ENCODE data around the gene SRBD1. TPM values are rescaled to one million over a fixed set of nuclear protein-coding genes. Genes with fewer than 3 reads are reported as not detected.

SRBD1 gene
- total RNA-seq, 1 donor from 2014 or later: 9.1 TPM

DNA sequence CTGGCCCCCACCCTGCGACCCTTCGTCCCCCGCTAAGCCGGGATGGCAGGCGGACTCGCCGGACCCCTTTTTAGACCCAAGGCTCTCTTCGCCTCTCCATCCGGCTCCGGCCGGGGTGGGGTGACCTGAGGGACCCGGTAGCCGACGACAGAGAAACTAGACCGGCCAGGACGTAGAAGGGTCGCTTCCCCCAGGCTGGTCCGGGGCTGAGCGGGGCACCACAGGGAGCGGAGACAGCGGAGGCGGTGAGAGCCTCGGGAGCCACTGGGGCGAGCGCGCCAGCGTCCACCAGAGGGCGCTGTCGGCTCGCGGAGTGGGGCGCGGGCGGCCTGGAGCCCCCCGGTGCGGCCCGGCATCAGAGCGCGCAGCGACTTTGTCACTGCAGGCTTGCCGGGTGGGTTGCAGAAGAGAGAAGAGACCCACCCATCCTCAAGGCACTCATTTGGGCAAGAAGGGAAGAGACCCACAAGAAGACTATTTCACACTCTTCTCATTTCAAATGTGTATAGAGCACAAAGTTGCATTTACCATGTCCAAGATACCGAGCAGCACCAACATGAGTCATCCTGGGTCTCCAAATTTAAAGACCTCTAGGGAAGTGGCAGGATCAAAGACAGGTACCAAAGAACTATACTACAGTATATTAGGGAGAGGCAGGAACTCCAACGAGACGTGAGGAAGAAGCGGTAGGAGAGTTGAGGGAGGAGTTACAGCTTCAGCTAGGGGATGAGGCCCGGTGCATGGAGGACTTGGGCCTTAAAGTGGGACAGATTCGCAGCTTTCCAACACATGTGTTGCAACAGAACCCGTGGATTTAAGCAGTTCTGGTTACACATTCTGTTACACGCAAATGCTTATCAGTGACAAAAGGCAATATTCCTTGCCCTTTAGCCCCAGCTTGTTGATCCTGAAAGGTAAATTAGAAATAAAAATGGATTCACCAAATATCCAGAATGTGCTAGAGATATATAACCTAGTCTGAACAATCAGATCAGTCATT is 32.8 kb upstream of the SRBD1 start:
- intact Hi-C loops (cut with DNase I): loop anchor here (2.0 kb wide), 1 partner anchor 293 kb away; no protein-coding TSS in a partner anchor
- TF ChIP-seq, protein P1, sequence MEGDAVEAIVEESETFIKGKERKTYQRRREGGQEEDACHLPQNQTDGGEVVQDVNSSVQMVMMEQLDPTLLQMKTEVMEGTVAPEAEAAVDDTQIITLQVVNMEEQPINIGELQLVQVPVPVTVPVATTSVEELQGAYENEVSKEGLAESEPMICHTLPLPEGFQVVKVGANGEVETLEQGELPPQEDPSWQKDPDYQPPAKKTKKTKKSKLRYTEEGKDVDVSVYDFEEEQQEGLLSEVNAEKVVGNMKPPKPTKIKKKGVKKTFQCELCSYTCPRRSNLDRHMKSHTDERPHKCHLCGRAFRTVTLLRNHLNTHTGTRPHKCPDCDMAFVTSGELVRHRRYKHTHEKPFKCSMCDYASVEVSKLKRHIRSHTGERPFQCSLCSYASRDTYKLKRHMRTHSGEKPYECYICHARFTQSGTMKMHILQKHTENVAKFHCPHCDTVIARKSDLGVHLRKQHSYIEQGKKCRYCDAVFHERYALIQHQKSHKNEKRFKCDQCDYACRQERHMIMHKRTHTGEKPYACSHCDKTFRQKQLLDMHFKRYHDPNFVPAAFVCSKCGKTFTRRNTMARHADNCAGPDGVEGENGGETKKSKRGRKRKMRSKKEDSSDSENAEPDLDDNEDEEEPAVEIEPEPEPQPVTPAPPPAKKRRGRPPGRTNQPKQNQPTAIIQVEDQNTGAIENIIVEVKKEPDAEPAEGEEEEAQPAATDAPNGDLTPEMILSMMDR (IDR thresholded peaks at IDR 0.05): peak; percentile 98 to 99 (median 98)
- TF ChIP-seq POLR2A (IDR thresholded peaks at IDR 0.05) (no peak), POLR2AphosphoS5 (IDR thresholded peaks at IDR 0.05; ENCODE audit: insufficient read depth in 1 of 2, low read depth in 1 of 2) (peak in 1 of 2 donors; percentile 13)
- DNase-seq (ENCODE audit: extremely low spot score in 2 of 2): no peak
- Histone ChIP-seq H3K27ac (peak overlapping the region; percentile 55), H3K36me3 (no peaks in the 10 kb centered on the region), H3K4me3 (peak overlapping the region; percentile 43 to 62), H3K9me3 (no peaks in the 10 kb centered on the region), H3K27me3 (no peaks in the 10 kb centered on the region), H3K4me1 (peaks cover 2% of the 10 kb centered on the region)

DNA sequence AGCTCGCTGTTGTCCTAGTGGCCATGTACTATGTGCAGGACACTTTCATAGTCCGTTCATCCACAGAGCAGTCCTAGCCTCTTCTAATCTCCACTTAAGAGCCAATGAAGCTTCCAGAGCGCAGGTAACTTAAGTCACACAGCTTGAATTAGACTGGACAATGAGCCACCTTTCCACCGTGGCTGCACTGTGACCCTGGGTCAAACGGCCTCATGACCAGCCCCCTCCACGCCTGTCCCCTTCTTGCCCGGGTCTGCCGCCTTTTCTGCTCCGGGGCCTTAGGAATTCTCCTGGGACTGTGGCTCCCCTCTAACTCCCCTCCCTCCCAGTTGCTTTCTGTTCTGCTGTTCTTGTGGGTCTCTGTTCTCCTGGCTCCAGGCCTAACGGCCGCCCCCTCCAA is 32.0 kb upstream of the SRBD1 start:
- TF ChIP-seq POLR2A (IDR thresholded peaks at IDR 0.05): no peak
- TF ChIP-seq, protein P1 (IDR thresholded peaks at IDR 0.05): no peak
- no peak for TF ChIP-seq POLR2AphosphoS5 (IDR thresholded peaks at IDR 0.05; ENCODE audit: insufficient read depth in 1 of 2, low read depth in 1 of 2)
- H3K4me3 ChIP-seq: peak overlapping the region; percentile 43 to 62
- H3K27me3 ChIP-seq: no peaks in the 10 kb centered on the region
- no peaks in the 10 kb centered on the region for H3K4me1 ChIP-seq
- H3K9me3 ChIP-seq: no peaks in the 10 kb centered on the region
- intact Hi-C loops (cut with DNase I): loop anchor here (2.0 kb wide), 1 partner anchor 294 kb away; no protein-coding TSS in a partner anchor
- H3K27ac ChIP-seq: peak overlapping the region; percentile 55
- no peak for DNase-seq (ENCODE audit: extremely low spot score in 2 of 2)
- H3K36me3 ChIP-seq: no peaks in the 10 kb centered on the region

DNA sequence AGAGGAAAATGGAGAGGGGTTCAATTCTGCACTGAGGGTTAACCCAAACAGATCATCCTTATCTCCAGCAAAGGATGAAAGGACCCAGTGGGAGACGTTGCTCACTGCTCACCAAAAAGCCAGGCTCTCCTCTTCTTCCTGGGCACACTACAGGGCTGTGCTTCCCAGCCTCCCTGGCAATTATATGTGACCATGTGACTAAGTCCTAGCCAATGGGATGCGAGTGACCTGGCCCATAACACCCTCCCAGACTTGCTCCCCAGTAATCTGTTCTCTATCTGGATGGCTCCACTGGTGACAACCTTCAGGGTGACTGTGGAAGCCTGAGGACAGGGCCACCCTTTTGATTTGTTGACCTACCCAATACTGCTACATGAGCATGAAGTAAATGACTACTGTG is 29.5 kb upstream of the SRBD1 start:
- DNase-seq (ENCODE audit: extremely low spot score in 2 of 2): no peak
- H3K36me3 ChIP-seq: no peaks in the 10 kb centered on the region
- H3K9me3 ChIP-seq: no peaks in the 10 kb centered on the region
- intact Hi-C loops (cut with DNase I): no loop called here
- no peaks in the 10 kb centered on the region for H3K4me1 ChIP-seq
- no peak for TF ChIP-seq POLR2A (IDR thresholded peaks at IDR 0.05)
- no peak overlapping the region for H3K27ac ChIP-seq
- H3K4me3 ChIP-seq: no peak overlapping the region
- no peaks in the 10 kb centered on the region for H3K27me3 ChIP-seq

DNA sequence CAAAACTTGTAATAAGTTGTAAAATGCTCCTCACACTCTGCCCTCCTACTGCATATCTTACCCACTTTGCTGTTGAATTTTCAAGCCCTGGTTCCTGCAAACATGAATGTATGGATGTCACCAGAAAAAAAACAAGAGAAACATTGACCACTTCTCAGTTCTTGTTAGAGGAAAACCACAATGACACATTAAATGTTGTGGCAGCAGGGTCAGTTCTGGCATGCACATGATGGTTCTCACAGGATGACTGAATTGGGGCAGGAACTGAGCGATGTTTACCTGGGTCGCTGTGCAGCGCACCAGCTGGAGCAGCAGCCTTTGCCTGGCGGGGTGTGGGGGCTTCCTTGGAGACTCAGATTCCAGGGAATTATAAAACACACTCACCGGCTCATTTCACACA is 26.4 kb upstream of the SRBD1 start:
- TF ChIP-seq POLR2AphosphoS5 (IDR thresholded peaks at IDR 0.05; ENCODE audit: insufficient read depth in 1 of 2, low read depth in 1 of 2) (no peak), POLR2A (IDR thresholded peaks at IDR 0.05) (no peak)
- TF ChIP-seq, protein P1 (IDR thresholded peaks at IDR 0.05): no peak
- Histone ChIP-seq H3K27me3 (no peaks in the 10 kb centered on the region), H3K27ac (no peak overlapping the region), H3K4me1 (no peaks in the 10 kb centered on the region), H3K9me3 (no peaks in the 10 kb centered on the region), H3K4me3 (no peak overlapping the region), H3K36me3 (no peaks in the 10 kb centered on the region)
- no peak for DNase-seq (ENCODE audit: extremely low spot score in 2 of 2)
- intact Hi-C loops (cut with DNase I): no loop called here

DNA sequence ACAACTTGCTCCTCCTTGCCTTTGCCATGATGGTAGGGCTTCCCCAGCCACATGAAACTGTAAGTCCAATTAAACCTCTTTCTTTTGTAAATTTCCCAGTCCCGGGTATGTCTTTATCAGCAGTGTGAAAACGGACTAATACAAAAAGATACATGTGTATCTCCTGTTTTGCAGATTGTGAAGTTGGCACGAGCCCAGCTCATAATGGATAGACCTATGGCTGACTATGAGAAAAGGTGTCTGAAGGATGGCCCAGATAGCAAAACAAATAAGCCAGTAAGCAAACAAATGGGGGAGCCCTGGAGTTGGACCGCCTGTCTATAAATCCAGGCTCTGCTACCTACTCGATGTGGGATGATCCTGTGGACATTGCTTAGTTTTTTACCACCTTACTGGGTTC is 24.9 kb upstream of the SRBD1 start:
- H3K9me3 ChIP-seq: no peaks in the 10 kb centered on the region
- intact Hi-C loops (cut with DNase I): no loop called here
- H3K27ac ChIP-seq: no peak overlapping the region
- H3K4me1 ChIP-seq: no peaks in the 10 kb centered on the region
- TF ChIP-seq POLR2AphosphoS5 (IDR thresholded peaks at IDR 0.05; ENCODE audit: insufficient read depth in 1 of 2, low read depth in 1 of 2): no peak
- TF ChIP-seq, protein P1 (IDR thresholded peaks at IDR 0.05): no peak
- no peak for TF ChIP-seq POLR2A (IDR thresholded peaks at IDR 0.05)
- H3K4me3 ChIP-seq: no peak overlapping the region
- H3K27me3 ChIP-seq: no peaks in the 10 kb centered on the region
- H3K36me3 ChIP-seq: no peaks in the 10 kb centered on the region
- DNase-seq (ENCODE audit: extremely low spot score in 2 of 2): no peak
